PC-3 (cell line): ENCODE results near the gene SEMA4G. TPM values are rescaled to one million over a fixed set of nuclear protein-coding genes. Genes with fewer than 3 reads are reported as not detected.

Source experiments
- ATAC-seq: fragments of 200-7000 bp; cut with Tn5 transposase; 2 replicates; pipeline ENCODE4 v1.9.1; 2020; ENCODE audit warnings: mild to moderate bottlenecking, moderate library complexity
- BruUV-seq: library from RNA; stranded (reverse); fragments of 400-500 nt; replicated peaks from 2 replicates; lab custom pipeline; 2021; lab: Mats Ljungman, UMichigan
- CTCF ChIA-PET: fragments of 300-600 bp; sonication (Branson Sonifier 250); formaldehyde crosslinking; loops from one replicate; lab custom pipeline; 2022; ENCODE audit warnings: antibody characterized with exemption; lab: Charles Lee
- POLR2A ChIA-PET: fragments of 300-600 bp; sonication (Branson Sonifier 250); formaldehyde crosslinking; loops from one replicate; lab custom pipeline; 2022; ENCODE audit warnings: antibody characterized with exemption; ENCODE audit not compliant: unreplicated experiment; lab: Charles Lee
- DNase-seq: peaks from one replicate; pipeline ENCODE4 v3.0.0-alpha.2; 2015
- H2AFZ ChIP-seq: fragments of 300-600 bp; sonication (generic); 2 replicates; pipeline ENCODE4 v1.6.0; 2016; ENCODE audit warnings: antibody characterized with exemption, low read length
- H3F3A ChIP-seq: fragments of 300-600 bp; sonication (generic); one replicate; pipeline ENCODE4 v1.6.0; 2017; ENCODE audit warnings: antibody characterized with exemption, low read length, control low read depth, mild to moderate bottlenecking; ENCODE audit not compliant: unreplicated experiment
- H3K27ac ChIP-seq: fragments of 300-600 bp; sonication (generic); 2 replicates; pipeline ENCODE4 v1.5.1; 2016; ENCODE audit warnings: mild to moderate bottlenecking, low read length
- H3K27me3 ChIP-seq: fragments of 300-600 bp; sonication (generic); 2 replicates; pipeline ENCODE4 v1.6.1; 2016; ENCODE audit warnings: low read length, mixed read lengths
- H3K36me3 ChIP-seq: fragments of 300-600 bp; sonication (generic); 2 replicates; pipeline ENCODE4 v1.6.1; 2016; ENCODE audit warnings: low read depth, mixed run types, low read length, mixed read lengths
- H3K4me1 ChIP-seq: fragments of 300-600 bp; sonication (generic); 2 replicates; pipeline ENCODE4 v1.5.1; 2016; ENCODE audit warnings: low read length; ENCODE audit not compliant: insufficient read depth
- H3K4me2 ChIP-seq: fragments of 300-600 bp; sonication (generic); 2 replicates; pipeline ENCODE4 v1.6.0; 2016; ENCODE audit warnings: low read length
- H3K4me3 ChIP-seq: fragments of 300-600 bp; sonication (generic); 2 replicates; pipeline ENCODE4 v1.5.1; 2016; ENCODE audit warnings: mild to moderate bottlenecking, low read length, mixed read lengths
- H3K79me2 ChIP-seq: fragments of 300-600 bp; sonication (generic); 2 replicates; pipeline ENCODE4 v1.6.1; 2017; ENCODE audit warnings: low read length, mixed read lengths
- H3K9ac ChIP-seq: fragments of 300-600 bp; sonication (generic); 2 replicates; pipeline ENCODE4 v1.6.0; 2016; ENCODE audit warnings: mild to moderate bottlenecking, low read length
- H3K9me2 ChIP-seq: fragments of 300-600 bp; sonication (generic); replicated peaks from 2 replicates; pipeline ENCODE4 v1.6.1; 2016; ENCODE audit warnings: mixed run types, low read length, mixed read lengths
- H3K9me3 ChIP-seq: fragments of 300-600 bp; sonication (generic); 2 replicates; pipeline ENCODE4 v1.6.1; 2016; ENCODE audit warnings: low read length, mixed read lengths
- H4K20me1 ChIP-seq: fragments of 300-600 bp; sonication (generic); 2 replicates; pipeline ENCODE4 v1.6.1; 2016; ENCODE audit warnings: low read length, mixed read lengths
- EZH2 ChIP-seq: fragments of 300-600 bp; sonication (generic); IDR thresholded peaks from one replicate; pipeline ENCODE4 v1.6.1; 2017; ENCODE audit warnings: antibody characterized with exemption, mild to moderate bottlenecking, low read length; ENCODE audit not compliant: unreplicated experiment
- EZH2phosphoT487 ChIP-seq: fragments of 300-600 bp; sonication (generic); IDR thresholded peaks from 2 replicates; pipeline ENCODE4 v1.6.1; 2018; ENCODE audit warnings: mild to moderate bottlenecking, antibody characterized with exemption, low read length, borderline replicate concordance
- intact Hi-C: fragments of 100-400 bp; cut with micrococcal nuclease; formaldehyde crosslinking; loops from 2 replicates; pipeline ENCODE4 v1.9.0; 2023
- total RNA-seq: library from RNA; depleted of rRNA; stranded (reverse); fragments of >200 nt; gene quantifications from 2 replicates; pipeline ENCODE4 v1.2.3, GENCODE V29; 2014
- TF ChIP-seq, protein P1 (sequence below): fragments of 300-600 bp; sonication (generic); conservative IDR thresholded peaks from 2 replicates; pipeline ENCODE4 v1.5.1; 2017; ENCODE audit warnings: antibody characterized with exemption, low read depth, mild to moderate bottlenecking, low read length

SEMA4G gene
- total RNA-seq, 1 experiment from 2014 or later: 2.6 TPM

- H2AFZ ChIP-seq: no peak overlapping the region
- ATAC-seq (no peak), DNase-seq (no peak)
- H3K27ac ChIP-seq: no peak overlapping the region
- H3K4me3 ChIP-seq: no peak overlapping the region
- H3K9ac ChIP-seq: no peak overlapping the region
- H3K9me2 ChIP-seq: no peaks in the 10 kb centered on the region
- H3K4me2 ChIP-seq: no peak overlapping the region
- H3F3A ChIP-seq: no peaks in the 10 kb centered on the region
- no peaks in the 10 kb centered on the region for H3K27me3 ChIP-seq
- H3K9me3 ChIP-seq: no peaks in the 10 kb centered on the region
- H3K79me2 ChIP-seq: peaks cover 34% of the 10 kb centered on the region
- peaks cover 3% of the 10 kb centered on the region; the same call in 1 of the 2 replicates for H4K20me1 ChIP-seq
- H3K4me1 ChIP-seq: peaks cover 12% of the 10 kb centered on the region
- BruUV-seq: no TSS peak
- CTCF ChIA-PET: no interaction called here
- no peaks in the 10 kb centered on the region for H3K36me3 ChIP-seq
- TF ChIP-seq EZH2phosphoT487 (no peak), EZH2 (no peak)
- TF ChIP-seq, protein P1, sequence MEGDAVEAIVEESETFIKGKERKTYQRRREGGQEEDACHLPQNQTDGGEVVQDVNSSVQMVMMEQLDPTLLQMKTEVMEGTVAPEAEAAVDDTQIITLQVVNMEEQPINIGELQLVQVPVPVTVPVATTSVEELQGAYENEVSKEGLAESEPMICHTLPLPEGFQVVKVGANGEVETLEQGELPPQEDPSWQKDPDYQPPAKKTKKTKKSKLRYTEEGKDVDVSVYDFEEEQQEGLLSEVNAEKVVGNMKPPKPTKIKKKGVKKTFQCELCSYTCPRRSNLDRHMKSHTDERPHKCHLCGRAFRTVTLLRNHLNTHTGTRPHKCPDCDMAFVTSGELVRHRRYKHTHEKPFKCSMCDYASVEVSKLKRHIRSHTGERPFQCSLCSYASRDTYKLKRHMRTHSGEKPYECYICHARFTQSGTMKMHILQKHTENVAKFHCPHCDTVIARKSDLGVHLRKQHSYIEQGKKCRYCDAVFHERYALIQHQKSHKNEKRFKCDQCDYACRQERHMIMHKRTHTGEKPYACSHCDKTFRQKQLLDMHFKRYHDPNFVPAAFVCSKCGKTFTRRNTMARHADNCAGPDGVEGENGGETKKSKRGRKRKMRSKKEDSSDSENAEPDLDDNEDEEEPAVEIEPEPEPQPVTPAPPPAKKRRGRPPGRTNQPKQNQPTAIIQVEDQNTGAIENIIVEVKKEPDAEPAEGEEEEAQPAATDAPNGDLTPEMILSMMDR: no peak
- intact Hi-C loops: no loop called here
- POLR2A ChIA-PET: no interaction called here
Observed at GRCh38 chr10:100983868-100984671, 14.8 kb downstream of the SEMA4G start.

GRCh38 chr10:100984672-100985177 is 15.4 kb downstream of the SEMA4G start:
- ATAC-seq (no peak), DNase-seq (no peak)
- POLR2A ChIA-PET: no interaction called here
- Histone ChIP-seq H3K27ac (no peak overlapping the region), H3F3A (no peaks in the 10 kb centered on the region), H3K36me3 (peaks cover 4% of the 10 kb centered on the region; the same call in 1 of the 2 replicates), H3K4me2 (no peak overlapping the region), H3K9me2 (no peaks in the 10 kb centered on the region), H3K27me3 (no peaks in the 10 kb centered on the region), H4K20me1 (peaks cover 10% of the 10 kb centered on the region), H3K9ac (no peak overlapping the region), H3K79me2 (peaks cover 41% of the 10 kb centered on the region), H3K4me1 (peaks cover 19% of the 10 kb centered on the region), H2AFZ (no peak overlapping the region), H3K9me3 (no peaks in the 10 kb centered on the region), H3K4me3 (no peak overlapping the region)
- no TSS peak for BruUV-seq
- CTCF ChIA-PET: interaction anchor here (0.6 kb wide), 1 partner anchor 58 kb away, joined by 3 read pairs; no protein-coding TSS in a partner anchor
- TF ChIP-seq EZH2: no peak
- intact Hi-C loops: no loop called here

DNA sequence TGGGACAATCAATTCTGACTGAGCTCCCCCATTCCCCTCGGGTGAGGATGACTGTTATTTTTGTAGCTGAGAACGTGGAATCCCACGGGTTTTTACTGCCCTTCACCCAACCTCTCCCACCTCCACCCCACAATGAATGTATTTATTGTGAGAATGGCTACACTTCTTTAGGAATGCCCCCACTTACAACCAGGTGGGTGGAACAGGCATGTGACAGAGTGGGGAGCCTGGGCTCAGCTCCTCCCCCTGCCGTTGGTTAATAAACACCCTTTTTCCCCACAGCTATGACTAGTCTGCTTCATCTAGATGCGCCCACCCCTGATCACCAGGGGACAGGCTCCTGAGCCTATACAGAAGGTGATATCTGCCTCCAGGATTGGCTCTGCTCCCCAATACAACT is 16.0 kb downstream of the SEMA4G start:
- H3K27me3 ChIP-seq: no peaks in the 10 kb centered on the region
- ChIA-PET CTCF (interaction anchor here (0.6 kb wide), 1 partner anchor 58 kb away, joined by 3 read pairs; no protein-coding TSS in a partner anchor), POLR2A (no interaction called here)
- no peaks in the 10 kb centered on the region for H3F3A ChIP-seq
- H3K27ac ChIP-seq: no peak overlapping the region
- no peak for DNase-seq
- H3K4me2 ChIP-seq: no peak overlapping the region
- H3K9me3 ChIP-seq: no peaks in the 10 kb centered on the region
- no peak overlapping the region for H3K4me3 ChIP-seq
- H3K9me2 ChIP-seq: no peaks in the 10 kb centered on the region
- peaks cover 8% of the 10 kb centered on the region; the same call in 1 of the 2 replicates for H3K36me3 ChIP-seq
- no peak overlapping the region for H3K9ac ChIP-seq
- peaks cover 25% of the 10 kb centered on the region for H3K4me1 ChIP-seq
- TF ChIP-seq EZH2phosphoT487 (no peak), EZH2 (no peak)
- TF ChIP-seq, protein P1: no peak
- intact Hi-C loops: no loop called here
- no peak for ATAC-seq
- no TSS peak for BruUV-seq
- H4K20me1 ChIP-seq: peaks cover 12% of the 10 kb centered on the region
- no peak overlapping the region for H2AFZ ChIP-seq
- peaks cover 47% of the 10 kb centered on the region for H3K79me2 ChIP-seq
